Loucy (cell line): ENCODE measurements around the gene ABCA3.

Source experiments
- H2AFZ ChIP-seq: fragments of 200-600 bp; sonication (generic); 2 replicates; pipeline ENCODE4 v1.6.0; 2016; ENCODE audit warnings: antibody characterized with exemption, mild to moderate bottlenecking, low read length, moderate library complexity
- H3F3A ChIP-seq: fragments of 200-600 bp; 2 replicates; pipeline ENCODE4 v1.6.0; 2016; ENCODE audit warnings: antibody characterized with exemption, low read depth, mild to moderate bottlenecking
- H3K27me3 ChIP-seq: fragments of 200-600 bp; sonication (generic); 2 replicates; pipeline ENCODE4 v1.6.1; 2014; ENCODE audit warnings: low read length, mild to moderate bottlenecking; ENCODE audit not compliant: insufficient read depth, poor library complexity, severe bottlenecking
- H3K36me3 ChIP-seq: fragments of 200-600 bp; sonication (generic); 2 replicates; pipeline ENCODE4 v1.6.1; 2016; ENCODE audit warnings: low read length; ENCODE audit not compliant: insufficient read depth
- H3K4me1 ChIP-seq: fragments of 200-600 bp; sonication (generic); 2 replicates; pipeline ENCODE4 v1.5.1; 2014; ENCODE audit warnings: low read length, mild to moderate bottlenecking; ENCODE audit not compliant: insufficient read depth, poor library complexity, severe bottlenecking
- H3K4me2 ChIP-seq: fragments of 200-600 bp; sonication (generic); 2 replicates; pipeline ENCODE4 v1.6.0; 2014; ENCODE audit warnings: antibody characterized with exemption, low read length, low read depth, mild to moderate bottlenecking; ENCODE audit not compliant: poor library complexity, severe bottlenecking
- H3K4me3 ChIP-seq: fragments of 200-600 bp; sonication (generic); 2 replicates; pipeline ENCODE4 v1.5.1; 2014; ENCODE audit warnings: low read length, mild to moderate bottlenecking, mixed read lengths; ENCODE audit not compliant: poor library complexity, severe bottlenecking
- H3K79me2 ChIP-seq: fragments of 200-600 bp; sonication (generic); 2 replicates; pipeline ENCODE4 v1.6.1; 2014; ENCODE audit warnings: low read length; ENCODE audit not compliant: insufficient read depth
- H3K9ac ChIP-seq: fragments of 200-600 bp; sonication (generic); 2 replicates; pipeline ENCODE4 v1.6.0; 2014; ENCODE audit warnings: mild to moderate bottlenecking, low read depth, low read length, moderate library complexity; ENCODE audit not compliant: poor library complexity, severe bottlenecking
- H3K9me2 ChIP-seq: fragments of 200-600 bp; sonication (generic); replicated peaks from 2 replicates; pipeline ENCODE4 v1.6.1; 2016; ENCODE audit warnings: low read depth, low read length, mixed read lengths
- H3K9me3 ChIP-seq: fragments of 200-600 bp; sonication (generic); 2 replicates; pipeline ENCODE4 v1.6.1; 2014; ENCODE audit warnings: mild to moderate bottlenecking, antibody characterized with exemption, low read length, low read depth; ENCODE audit not compliant: insufficient read depth
- H4K20me1 ChIP-seq: fragments of 200-600 bp; sonication (generic); 2 replicates; pipeline ENCODE4 v1.6.0; 2014; ENCODE audit warnings: antibody characterized with exemption, low read length, mild to moderate bottlenecking; ENCODE audit not compliant: insufficient read depth, poor library complexity, severe bottlenecking
- CTCF ChIP-seq: fragments of 200-600 bp; sonication (generic); conservative IDR thresholded peaks from 2 replicates; pipeline ENCODE4 v1.5.1; 2014; ENCODE audit warnings: mild to moderate bottlenecking, antibody characterized with exemption, low read length
- EZH2phosphoT487 ChIP-seq: fragments of 200-600 bp; IDR thresholded peaks from 2 replicates; pipeline ENCODE4 v1.6.1; 2018; ENCODE audit warnings: antibody characterized with exemption, mild to moderate bottlenecking, moderate library complexity, borderline replicate concordance

Gene ABCA3

GRCh38 chr16:2343211-2343610, 2.7 kb upstream of the ABCA3 start:
- H3K9me3 ChIP-seq, result no peaks in the 10 kb centered on the region
- no peak for TF ChIP-seq CTCF
- no peak for TF ChIP-seq EZH2phosphoT487
- H3K36me3 ChIP-seq, result no peaks in the 10 kb centered on the region

GRCh38 chr16:2341456-2342447, 1.2 kb upstream of the ABCA3 start:
- H4K20me1 ChIP-seq, result no peaks in the 10 kb centered on the region
- H3F3A ChIP-seq, result no peaks in the 10 kb centered on the region
- H3K79me2 ChIP-seq, result no peaks in the 10 kb centered on the region
- TF ChIP-seq CTCF (no peak), EZH2phosphoT487 (no peak)
- H3K4me1 ChIP-seq, result no peaks in the 10 kb centered on the region
- H3K36me3 ChIP-seq, result no peaks in the 10 kb centered on the region
- no peak overlapping the region for H3K9ac ChIP-seq
- no peaks in the 10 kb centered on the region for H3K9me3 ChIP-seq
- H3K4me3 ChIP-seq, result no peak overlapping the region
- no peaks in the 10 kb centered on the region for H3K9me2 ChIP-seq
- no peak overlapping the region for H2AFZ ChIP-seq
- no peaks in the 10 kb centered on the region for H3K27me3 ChIP-seq
- no peak overlapping the region for H3K4me2 ChIP-seq

More at GRCh38 chr16:2343211-2343610, 2.7 kb upstream of the ABCA3 start:
- no peak overlapping the region for H3K4me3 ChIP-seq
- H3K79me2 ChIP-seq, result no peaks in the 10 kb centered on the region
- no peaks in the 10 kb centered on the region for H3K4me1 ChIP-seq
- no peaks in the 10 kb centered on the region for H3F3A ChIP-seq
- H4K20me1 ChIP-seq, result no peaks in the 10 kb centered on the region
- no peaks in the 10 kb centered on the region for H3K9me2 ChIP-seq
- H2AFZ ChIP-seq, result no peak overlapping the region
- H3K4me2 ChIP-seq, result no peak overlapping the region
- no peaks in the 10 kb centered on the region for H3K27me3 ChIP-seq
- H3K9ac ChIP-seq, result no peak overlapping the region

- TF ChIP-seq CTCF (no peak), EZH2phosphoT487 (no peak)
- H2AFZ ChIP-seq, result peak overlapping the region; percentile 84
- no peaks in the 10 kb centered on the region for H4K20me1 ChIP-seq
- peak overlapping the region; percentile 60 for H3K9ac ChIP-seq
- H3K9me2 ChIP-seq, result no peaks in the 10 kb centered on the region
- no peaks in the 10 kb centered on the region for H3K9me3 ChIP-seq
- H3K79me2 ChIP-seq, result no peaks in the 10 kb centered on the region
- H3K4me2 ChIP-seq, result peak overlapping the region; percentile 81
- H3K27me3 ChIP-seq, result no peaks in the 10 kb centered on the region
- H3K4me1 ChIP-seq, result no peaks in the 10 kb centered on the region
- no peaks in the 10 kb centered on the region for H3F3A ChIP-seq
- no peaks in the 10 kb centered on the region for H3K36me3 ChIP-seq
- H3K4me3 ChIP-seq, result peak overlapping the region; percentile 79
These were observed 725 bp downstream of the ABCA3 start for GRCh38 chr16:2339521-2340484.
